ENCODE data around the gene HELLS.

DNA sequence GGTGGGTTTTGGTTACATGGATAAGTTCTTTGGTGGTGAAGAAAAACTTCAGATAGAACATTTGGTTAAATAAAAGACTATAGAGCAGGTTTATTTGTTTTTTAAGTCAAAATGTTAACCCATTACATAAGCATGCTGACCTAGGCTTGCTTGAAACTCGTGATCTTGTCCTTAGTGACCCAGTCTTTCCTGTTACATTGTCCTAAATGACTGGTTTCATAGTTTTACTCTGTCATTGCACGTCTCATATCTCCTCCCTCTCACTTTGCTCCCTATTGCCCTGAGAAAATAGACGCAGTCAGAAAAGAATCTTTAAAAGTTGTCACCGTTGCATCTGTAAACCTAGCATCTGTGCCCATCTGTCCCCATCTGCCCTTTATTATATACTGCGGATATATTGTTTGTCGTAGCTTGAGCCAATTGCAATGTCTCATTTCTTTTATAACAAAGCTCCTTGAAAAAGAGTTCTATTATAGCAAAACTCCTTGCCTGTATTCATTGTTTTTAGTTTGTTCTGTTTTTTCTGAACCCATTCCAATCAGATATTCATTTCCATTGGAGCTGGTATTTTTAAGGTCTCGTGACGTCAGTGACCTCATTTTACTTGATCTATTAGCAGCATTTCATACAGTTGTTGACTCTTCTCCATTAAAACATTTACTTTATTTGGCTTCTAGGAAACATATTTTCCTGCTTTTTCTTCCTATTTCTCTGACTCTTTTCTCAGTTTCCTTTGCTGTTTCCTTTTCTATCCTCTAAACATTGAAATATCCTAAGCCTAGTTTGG, 57.3 kb downstream of the HELLS start:
- TF ChIP-seq MAZ (IDR thresholded peaks at IDR 0.05; ENCODE audit: borderline replicate concordance, low read depth, low read length) (no peak), SMC3 (IDR thresholded peaks at IDR 0.05; ENCODE audit: low read depth, low read length) (no peak), CEBPB (IDR thresholded peaks at IDR 0.05; ENCODE audit: low read depth, low read length) (no peak), POLR2A (IDR thresholded peaks at IDR 0.05; ENCODE audit: low read depth, low read length) (no peak), FOS (IDR thresholded peaks at IDR 0.05; ENCODE audit: low read depth, low read length) (no peak), BHLHE40 (IDR thresholded peaks at IDR 0.05; ENCODE audit: low read depth, low read length) (no peak), RFX5 (IDR thresholded peaks at IDR 0.05; ENCODE audit: low read depth, low read length) (no peak), MAFK (IDR thresholded peaks at IDR 0.05; ENCODE audit: low read depth, low read length) (no peak), RAD21 (IDR thresholded peaks at IDR 0.05; ENCODE audit: low read length) (no peak), ELK1 (IDR thresholded peaks at IDR 0.05; ENCODE audit: borderline replicate concordance, low read depth, low read length) (no peak), CHD1 (IDR thresholded peaks at IDR 0.05; ENCODE audit: low read depth, low read length) (no peak), MXI1 (IDR thresholded peaks at IDR 0.05; ENCODE audit: borderline replicate concordance, low read depth, low read length) (no peak)
- TF ChIP-seq, protein P1, sequence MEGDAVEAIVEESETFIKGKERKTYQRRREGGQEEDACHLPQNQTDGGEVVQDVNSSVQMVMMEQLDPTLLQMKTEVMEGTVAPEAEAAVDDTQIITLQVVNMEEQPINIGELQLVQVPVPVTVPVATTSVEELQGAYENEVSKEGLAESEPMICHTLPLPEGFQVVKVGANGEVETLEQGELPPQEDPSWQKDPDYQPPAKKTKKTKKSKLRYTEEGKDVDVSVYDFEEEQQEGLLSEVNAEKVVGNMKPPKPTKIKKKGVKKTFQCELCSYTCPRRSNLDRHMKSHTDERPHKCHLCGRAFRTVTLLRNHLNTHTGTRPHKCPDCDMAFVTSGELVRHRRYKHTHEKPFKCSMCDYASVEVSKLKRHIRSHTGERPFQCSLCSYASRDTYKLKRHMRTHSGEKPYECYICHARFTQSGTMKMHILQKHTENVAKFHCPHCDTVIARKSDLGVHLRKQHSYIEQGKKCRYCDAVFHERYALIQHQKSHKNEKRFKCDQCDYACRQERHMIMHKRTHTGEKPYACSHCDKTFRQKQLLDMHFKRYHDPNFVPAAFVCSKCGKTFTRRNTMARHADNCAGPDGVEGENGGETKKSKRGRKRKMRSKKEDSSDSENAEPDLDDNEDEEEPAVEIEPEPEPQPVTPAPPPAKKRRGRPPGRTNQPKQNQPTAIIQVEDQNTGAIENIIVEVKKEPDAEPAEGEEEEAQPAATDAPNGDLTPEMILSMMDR (conservative IDR thresholded peaks at IDR 0.05; ENCODE audit: low read depth, low read length) = no peak

All from IMR-90 (cell line).